ENCODE results near the gene USP32. TPM values are rescaled to one million over a fixed set of nuclear protein-coding genes. Genes with fewer than 3 reads are reported as not detected.
A peak's percentile ranks its signal among the peaks of the same experiment; 100 is the strongest.

The USP32 gene
- polyA plus RNA-seq, 1 experiment, result 40.7 TPM

DNA sequence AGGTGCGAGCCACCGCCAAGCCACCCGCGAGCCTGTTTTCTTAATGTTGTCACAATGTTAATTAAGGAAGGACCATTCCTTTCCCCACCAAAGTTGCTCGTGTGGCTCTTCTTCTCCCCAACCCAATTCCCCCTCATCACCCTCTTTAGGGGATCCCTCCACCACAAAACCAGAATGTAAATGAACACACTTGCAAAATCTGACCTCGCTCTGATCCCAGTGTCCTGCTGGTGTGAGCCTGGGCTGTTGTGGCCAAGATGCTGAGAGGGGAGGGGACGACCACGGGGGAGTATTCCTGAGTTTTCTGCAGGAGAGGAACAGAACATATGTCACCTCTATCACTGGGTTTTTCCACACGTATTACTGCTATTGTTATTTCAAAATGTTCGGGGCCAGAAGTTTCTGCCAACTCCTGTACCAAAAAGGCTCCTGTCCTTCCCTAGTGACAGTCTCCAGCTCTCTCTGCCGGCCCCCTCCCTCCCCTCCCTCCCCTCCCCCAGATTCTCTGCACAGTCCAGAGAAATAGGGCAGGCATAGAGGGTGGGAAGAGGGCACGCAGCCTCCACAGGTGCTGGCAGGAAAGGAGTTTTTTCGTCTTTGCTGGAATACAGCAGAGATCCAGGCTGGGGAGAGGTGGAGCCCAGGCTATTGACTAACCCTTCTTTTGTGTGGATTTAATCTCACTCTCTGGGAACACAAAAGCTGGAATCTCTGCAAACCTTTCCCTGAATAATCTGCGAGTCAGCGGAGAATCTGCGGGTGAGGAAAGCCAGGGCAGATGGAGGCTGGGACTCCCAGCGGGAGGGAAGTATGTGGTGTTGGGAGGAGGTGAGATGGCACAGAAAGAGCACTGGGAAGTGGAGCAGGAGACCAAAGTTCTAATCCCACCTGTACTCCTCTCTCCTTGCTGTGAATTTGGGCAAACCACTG is 246.7 kb downstream of the USP32 start:
- CTCF ChIA-PET, result no interaction called here
- POLR2A ChIA-PET, result no interaction called here
- TF ChIP-seq, protein P1, sequence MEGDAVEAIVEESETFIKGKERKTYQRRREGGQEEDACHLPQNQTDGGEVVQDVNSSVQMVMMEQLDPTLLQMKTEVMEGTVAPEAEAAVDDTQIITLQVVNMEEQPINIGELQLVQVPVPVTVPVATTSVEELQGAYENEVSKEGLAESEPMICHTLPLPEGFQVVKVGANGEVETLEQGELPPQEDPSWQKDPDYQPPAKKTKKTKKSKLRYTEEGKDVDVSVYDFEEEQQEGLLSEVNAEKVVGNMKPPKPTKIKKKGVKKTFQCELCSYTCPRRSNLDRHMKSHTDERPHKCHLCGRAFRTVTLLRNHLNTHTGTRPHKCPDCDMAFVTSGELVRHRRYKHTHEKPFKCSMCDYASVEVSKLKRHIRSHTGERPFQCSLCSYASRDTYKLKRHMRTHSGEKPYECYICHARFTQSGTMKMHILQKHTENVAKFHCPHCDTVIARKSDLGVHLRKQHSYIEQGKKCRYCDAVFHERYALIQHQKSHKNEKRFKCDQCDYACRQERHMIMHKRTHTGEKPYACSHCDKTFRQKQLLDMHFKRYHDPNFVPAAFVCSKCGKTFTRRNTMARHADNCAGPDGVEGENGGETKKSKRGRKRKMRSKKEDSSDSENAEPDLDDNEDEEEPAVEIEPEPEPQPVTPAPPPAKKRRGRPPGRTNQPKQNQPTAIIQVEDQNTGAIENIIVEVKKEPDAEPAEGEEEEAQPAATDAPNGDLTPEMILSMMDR (IDR thresholded peaks at IDR 0.05; ENCODE audit: low read depth, low read length), result no peak
- no peak for DNase-seq (ENCODE audit: low read depth, low spot score)
- Histone ChIP-seq H3K27ac (ENCODE audit: low read depth, low read length) (no peak overlapping the region), H3K4me3 (ENCODE audit: low read depth, low read length) (no peak overlapping the region), H3K27me3 (ENCODE audit: control insufficient read depth, insufficient read depth, low read length) (peaks cover 72% of the 10 kb centered on the region), H3K9me3 (ENCODE audit: control insufficient read depth, insufficient read depth, low read length) (peaks cover 2% of the 10 kb centered on the region; the same call in 1 of the 2 replicates)

DNA sequence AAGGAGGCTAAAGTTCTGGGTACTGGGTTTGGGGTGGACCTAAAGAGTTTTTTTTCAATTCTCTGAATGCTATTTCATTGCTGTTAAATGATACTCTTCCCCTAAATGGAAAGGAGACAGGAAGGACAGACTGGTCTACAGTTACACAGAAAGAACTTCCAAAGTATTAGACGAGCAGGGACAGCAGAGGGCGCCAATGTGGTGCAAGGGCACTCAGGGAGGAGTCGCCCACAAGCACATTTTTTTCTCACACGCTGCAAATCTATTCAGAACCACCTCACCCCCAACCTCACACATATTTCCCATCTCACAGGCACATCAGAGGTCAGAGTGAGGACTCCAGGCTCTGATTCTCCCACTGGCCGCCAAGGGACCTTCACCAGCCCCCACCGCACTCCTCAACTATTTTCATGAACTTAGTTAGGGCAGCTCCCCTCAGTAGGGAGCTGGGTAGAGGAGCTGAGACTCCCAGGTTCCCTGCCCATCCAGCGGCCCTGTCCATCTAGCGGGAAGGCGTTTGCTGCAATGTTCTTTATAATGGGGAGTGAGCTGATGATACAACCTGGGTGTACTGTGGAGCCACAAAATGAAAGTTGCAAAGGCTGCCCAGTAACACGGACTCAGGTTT is 248.9 kb downstream of the USP32 start:
- Histone ChIP-seq H3K27me3 (ENCODE audit: control insufficient read depth, insufficient read depth, low read length) (peaks cover 71% of the 10 kb centered on the region), H3K4me3 (ENCODE audit: low read depth, low read length) (no peak overlapping the region; the same call in 1 of the 2 replicates), H3K27ac (ENCODE audit: low read depth, low read length) (no peak overlapping the region), H3K9me3 (ENCODE audit: control insufficient read depth, insufficient read depth, low read length) (peaks cover 16% of the 10 kb centered on the region; the same call in 1 of the 2 replicates)
- ChIA-PET CTCF (interaction anchor here (0.8 to 2.4 kb wide), 7 partner anchors 8 to 296 kb away, joined by 3 to 9 read pairs (median 5); no protein-coding TSS in a partner anchor), POLR2A (interaction anchor here (0.6 kb wide), 1 partner anchor 405 kb away, joined by 4 read pairs; no protein-coding TSS in a partner anchor)
- TF ChIP-seq, protein P1 (IDR thresholded peaks at IDR 0.05; ENCODE audit: low read depth, low read length), result peak; percentile 93
- DNase-seq (ENCODE audit: low read depth, low spot score), result peak; percentile 63

DNA sequence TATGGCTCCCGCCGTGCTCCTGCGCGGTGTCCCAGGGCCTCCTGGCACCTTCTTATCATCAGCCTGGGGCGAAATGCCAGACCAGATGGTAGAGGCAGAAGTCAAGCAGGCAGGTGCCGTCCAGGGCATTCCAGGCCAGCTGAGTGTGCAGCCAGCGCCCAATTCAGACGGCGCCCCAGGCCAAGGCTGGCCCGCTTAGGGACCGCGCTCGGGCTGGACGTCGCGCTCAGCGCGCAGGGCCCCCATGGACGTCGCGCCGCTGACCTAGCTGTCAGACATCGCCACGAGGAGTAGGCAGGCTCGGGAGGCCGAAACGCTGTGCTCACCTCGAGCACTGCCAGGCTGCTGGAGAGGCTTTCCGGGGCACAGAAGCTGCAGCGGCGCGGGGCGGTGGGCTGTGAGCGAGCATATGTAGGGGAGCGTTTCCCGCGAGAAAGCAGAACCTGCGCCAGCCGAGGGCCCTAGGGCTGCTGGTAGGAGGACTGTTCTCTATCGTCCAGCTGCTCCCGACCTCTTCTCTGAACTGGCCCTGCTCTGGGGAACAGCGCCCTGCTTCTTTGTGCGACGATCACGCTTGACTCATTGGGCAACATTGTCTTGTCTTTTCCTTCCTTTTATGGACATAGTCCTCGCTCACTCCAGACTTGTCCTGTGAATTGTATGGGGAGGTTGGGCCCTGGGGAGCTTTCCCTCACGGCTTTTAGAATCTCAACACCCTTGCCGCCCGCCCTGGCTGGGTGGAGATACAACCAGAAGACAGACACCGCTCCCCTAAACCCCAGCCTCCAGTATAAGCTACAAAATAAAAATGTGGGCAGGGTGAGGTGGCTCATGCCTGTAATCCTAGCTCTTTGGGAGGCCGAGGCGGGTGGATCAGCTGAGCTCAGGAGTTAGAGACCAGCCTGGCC is 250.6 kb downstream of the USP32 start:
- POLR2A ChIA-PET, result no interaction called here
- Histone ChIP-seq H3K9me3 (ENCODE audit: control insufficient read depth, insufficient read depth, low read length) (peaks cover 16% of the 10 kb centered on the region; the same call in 1 of the 2 replicates), H3K27ac (ENCODE audit: low read depth, low read length) (no peak overlapping the region), H3K4me3 (ENCODE audit: low read depth, low read length) (no peak overlapping the region), H3K27me3 (ENCODE audit: control insufficient read depth, insufficient read depth, low read length) (peaks cover 55% of the 10 kb centered on the region)
- TF ChIP-seq, protein P1 (IDR thresholded peaks at IDR 0.05; ENCODE audit: low read depth, low read length), result no peak
- no peak for DNase-seq (ENCODE audit: low read depth, low spot score)
- CTCF ChIA-PET, result interaction anchor here (0.7 to 2.4 kb wide), 9 partner anchors 11 to 1179 kb away, joined by 3 to 12 read pairs (median 5); no protein-coding TSS in a partner anchor

DNA sequence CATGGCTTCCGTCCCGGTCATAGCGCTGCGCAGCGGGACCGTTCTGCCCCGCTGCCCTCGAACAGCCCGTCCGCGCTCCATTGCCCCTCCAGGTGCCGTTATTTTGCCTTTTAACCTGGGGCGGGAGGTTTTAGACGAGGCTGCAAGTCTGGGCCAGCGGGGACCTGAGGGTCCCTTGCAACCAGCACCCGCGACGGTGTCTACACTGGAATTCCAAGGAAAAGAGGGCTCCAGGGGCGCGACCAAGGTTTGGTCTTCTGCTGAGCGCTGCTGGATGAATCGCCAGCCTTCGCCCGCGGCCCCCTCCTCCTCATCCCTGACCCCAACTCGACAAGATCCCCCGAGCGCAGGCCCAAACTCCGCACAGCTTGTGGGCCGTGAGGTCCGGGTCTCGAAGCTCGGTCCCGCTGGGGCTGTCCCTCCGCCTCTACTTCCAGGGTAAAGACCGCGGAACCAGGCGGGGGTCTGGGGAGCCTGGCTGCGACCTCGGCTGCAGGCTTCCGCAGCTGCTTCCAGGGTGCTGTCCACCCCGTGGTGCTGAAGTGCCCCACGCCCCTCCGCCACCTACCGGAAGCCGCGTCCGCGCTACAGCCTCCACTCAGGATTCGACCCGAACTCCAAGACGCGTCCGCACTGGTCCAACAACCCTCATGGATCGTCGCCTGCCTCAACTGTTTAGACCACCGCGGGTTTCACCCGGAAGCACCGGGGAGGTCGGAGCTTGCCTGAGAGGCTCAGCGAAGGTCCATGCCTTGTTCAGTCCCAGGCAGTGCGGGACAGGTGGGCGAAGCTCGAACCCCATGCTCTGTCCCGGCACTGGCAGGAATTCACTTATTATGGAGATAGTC is 252.3 kb downstream of the USP32 start:
- Histone ChIP-seq H3K9me3 (ENCODE audit: control insufficient read depth, insufficient read depth, low read length) (peaks cover 16% of the 10 kb centered on the region; the same call in 1 of the 2 replicates), H3K4me3 (ENCODE audit: low read depth, low read length) (peak overlapping the region; percentile 35), H3K27me3 (ENCODE audit: control insufficient read depth, insufficient read depth, low read length) (peaks cover 40% of the 10 kb centered on the region), H3K27ac (ENCODE audit: low read depth, low read length) (no peak overlapping the region)
- CTCF ChIA-PET, result interaction anchor here (0.6 to 2.2 kb wide), 6 partner anchors 32 to 890 kb away, joined by 3 to 12 read pairs (median 4); no protein-coding TSS in a partner anchor
- DNase-seq (ENCODE audit: low read depth, low spot score), result peak; percentile 30
- POLR2A ChIA-PET, result no interaction called here
- TF ChIP-seq, protein P1 (IDR thresholded peaks at IDR 0.05; ENCODE audit: low read depth, low read length), result peak; percentile 80

Measured in AG04450 (cell line).